ENCODE data around the gene GPR146. TPM values are rescaled to one million over a fixed set of nuclear protein-coding genes. Genes with fewer than 3 reads are reported as not detected.
A peak's percentile ranks its signal among the peaks of the same experiment; 100 is the strongest.

GPR146 gene
- total RNA-seq, 2 donors from 2014 or later, result 0.66 to 0.75 TPM

DNA sequence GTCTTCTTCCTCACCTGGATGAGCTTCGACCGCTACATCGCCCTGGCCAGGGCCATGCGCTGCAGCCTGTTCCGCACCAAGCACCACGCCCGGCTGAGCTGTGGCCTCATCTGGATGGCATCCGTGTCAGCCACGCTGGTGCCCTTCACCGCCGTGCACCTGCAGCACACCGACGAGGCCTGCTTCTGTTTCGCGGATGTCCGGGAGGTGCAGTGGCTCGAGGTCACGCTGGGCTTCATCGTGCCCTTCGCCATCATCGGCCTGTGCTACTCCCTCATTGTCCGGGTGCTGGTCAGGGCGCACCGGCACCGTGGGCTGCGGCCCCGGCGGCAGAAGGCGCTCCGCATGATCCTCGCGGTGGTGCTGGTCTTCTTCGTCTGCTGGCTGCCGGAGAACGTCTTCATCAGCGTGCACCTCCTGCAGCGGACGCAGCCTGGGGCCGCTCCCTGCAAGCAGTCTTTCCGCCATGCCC, 47.9 kb downstream of the GPR146 start:
- no peaks in the 10 kb centered on the region for H3K27me3 Mint-ChIP-seq (ENCODE audit: insufficient read depth)
- 95% methylated on average over 40 of the region's 40 CpGs for WGBS, 2 experiments (ENCODE audit: insufficient coverage in 1 of 2, insufficient read length in 1 of 2)
- Histone ChIP-seq H3K27ac (ENCODE audit: low read depth, low read length) (no peak overlapping the region), H3K27me3 (ENCODE audit: control insufficient read depth, insufficient read depth, low read length, poor library complexity, severe bottlenecking) (no peaks in the 10 kb centered on the region), H3K9ac (ENCODE audit: extremely low read depth, low read length, poor library complexity, severe bottlenecking) (no peak overlapping the region), H3K36me3 (ENCODE audit: control insufficient read depth, insufficient read depth, low read length) (no peaks in the 10 kb centered on the region), H3K4me3 (ENCODE audit: low read length) (no peak overlapping the region), H3K9me3 (ENCODE audit: control insufficient read depth, low read length) (no peaks in the 10 kb centered on the region), H3K4me1 (ENCODE audit: control insufficient read depth, insufficient read depth, low read length) (peaks cover 7% of the 10 kb centered on the region)
- TF ChIP-seq, protein P1, sequence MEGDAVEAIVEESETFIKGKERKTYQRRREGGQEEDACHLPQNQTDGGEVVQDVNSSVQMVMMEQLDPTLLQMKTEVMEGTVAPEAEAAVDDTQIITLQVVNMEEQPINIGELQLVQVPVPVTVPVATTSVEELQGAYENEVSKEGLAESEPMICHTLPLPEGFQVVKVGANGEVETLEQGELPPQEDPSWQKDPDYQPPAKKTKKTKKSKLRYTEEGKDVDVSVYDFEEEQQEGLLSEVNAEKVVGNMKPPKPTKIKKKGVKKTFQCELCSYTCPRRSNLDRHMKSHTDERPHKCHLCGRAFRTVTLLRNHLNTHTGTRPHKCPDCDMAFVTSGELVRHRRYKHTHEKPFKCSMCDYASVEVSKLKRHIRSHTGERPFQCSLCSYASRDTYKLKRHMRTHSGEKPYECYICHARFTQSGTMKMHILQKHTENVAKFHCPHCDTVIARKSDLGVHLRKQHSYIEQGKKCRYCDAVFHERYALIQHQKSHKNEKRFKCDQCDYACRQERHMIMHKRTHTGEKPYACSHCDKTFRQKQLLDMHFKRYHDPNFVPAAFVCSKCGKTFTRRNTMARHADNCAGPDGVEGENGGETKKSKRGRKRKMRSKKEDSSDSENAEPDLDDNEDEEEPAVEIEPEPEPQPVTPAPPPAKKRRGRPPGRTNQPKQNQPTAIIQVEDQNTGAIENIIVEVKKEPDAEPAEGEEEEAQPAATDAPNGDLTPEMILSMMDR (conservative IDR thresholded peaks at IDR 0.05), result no peak
- H3K4me3 Mint-ChIP-seq, result no peak overlapping the region
- no peak for DNase-seq
- H3K36me3 Mint-ChIP-seq (ENCODE audit: low read depth), result peaks cover 3% of the 10 kb centered on the region
- H3K9me3 Mint-ChIP-seq, result no peaks in the 10 kb centered on the region
- H3K4me1 Mint-ChIP-seq, result peaks cover 18% of the 10 kb centered on the region
- H3K27ac Mint-ChIP-seq, result no peak overlapping the region

GRCh38 chr7:1092806-1093501, 48.6 kb downstream of the GPR146 start:
- H3K4me1 Mint-ChIP-seq, result peaks cover 11% of the 10 kb centered on the region
- H3K36me3 Mint-ChIP-seq (ENCODE audit: low read depth), result peaks cover 9% of the 10 kb centered on the region
- 94 to 95% methylated on average over 38 to 40 of the region's 40 CpGs for WGBS, 2 experiments (ENCODE audit: insufficient coverage in 1 of 2, insufficient read length in 1 of 2)
- peaks cover under 1% of the 10 kb centered on the region for H3K9me3 Mint-ChIP-seq
- H3K27me3 Mint-ChIP-seq (ENCODE audit: insufficient read depth), result no peaks in the 10 kb centered on the region
- H3K9me3 ChIP-seq (ENCODE audit: control insufficient read depth, low read length), result no peaks in the 10 kb centered on the region
- no peak overlapping the region for H3K4me3 ChIP-seq (ENCODE audit: low read length)
- peaks cover 3% of the 10 kb centered on the region for H3K4me1 ChIP-seq (ENCODE audit: control insufficient read depth, insufficient read depth, low read length)
- TF ChIP-seq, protein P1 (conservative IDR thresholded peaks at IDR 0.05), result no peak
- H3K4me3 Mint-ChIP-seq, result no peak overlapping the region
- no peak overlapping the region for H3K9ac ChIP-seq (ENCODE audit: extremely low read depth, low read length, poor library complexity, severe bottlenecking)
- H3K27ac Mint-ChIP-seq, result peak overlapping the region; percentile 58
- no peaks in the 10 kb centered on the region for H3K27me3 ChIP-seq (ENCODE audit: control insufficient read depth, insufficient read depth, low read length, poor library complexity, severe bottlenecking)
- H3K27ac ChIP-seq (ENCODE audit: low read depth, low read length), result no peak overlapping the region
- peaks cover under 1% of the 10 kb centered on the region for H3K36me3 ChIP-seq (ENCODE audit: control insufficient read depth, insufficient read depth, low read length)
- DNase-seq, result no peak

- H3K9me3 Mint-ChIP-seq, result peaks cover 2% of the 10 kb centered on the region
- Histone ChIP-seq H3K4me1 (ENCODE audit: control insufficient read depth, insufficient read depth, low read length) (peaks cover 3% of the 10 kb centered on the region), H3K9ac (ENCODE audit: extremely low read depth, low read length, poor library complexity, severe bottlenecking) (no peak overlapping the region), H3K9me3 (ENCODE audit: control insufficient read depth, low read length) (no peaks in the 10 kb centered on the region), H3K36me3 (ENCODE audit: control insufficient read depth, insufficient read depth, low read length) (peaks cover 6% of the 10 kb centered on the region), H3K27ac (ENCODE audit: low read depth, low read length) (no peak overlapping the region), H3K27me3 (ENCODE audit: control insufficient read depth, insufficient read depth, low read length, poor library complexity, severe bottlenecking) (no peaks in the 10 kb centered on the region), H3K4me3 (ENCODE audit: low read length) (no peak overlapping the region)
- no peaks in the 10 kb centered on the region for H3K27me3 Mint-ChIP-seq (ENCODE audit: insufficient read depth)
- peak overlapping the region; percentile 55 for H3K27ac Mint-ChIP-seq
- peaks cover 14% of the 10 kb centered on the region for H3K36me3 Mint-ChIP-seq (ENCODE audit: low read depth)
- TF ChIP-seq, protein P1 (conservative IDR thresholded peaks at IDR 0.05), result no peak
- no peak for DNase-seq
- WGBS, 2 experiments (ENCODE audit: insufficient coverage in 1 of 2, insufficient read length in 1 of 2), result 92 to 97% methylated on average over 11 to 14 of the region's 14 CpGs
- H3K4me3 Mint-ChIP-seq, result no peak overlapping the region
- H3K4me1 Mint-ChIP-seq, result peaks cover 6% of the 10 kb centered on the region
Measured at GRCh38 chr7:1093502-1093843, 49.1 kb downstream of the GPR146 start.
